Right forelimb (tissue), 1 donor: ENCODE results near the gene NUDT12.

Source experiments
- DNase-seq: peaks from one replicate; pipeline ENCODE4 v3.0.0-alpha.2; 2018

NUDT12 gene

GRCh38 chr5:103539376-103540330 is 22.9 kb downstream of the NUDT12 start:
- no peak for DNase-seq

- DNase-seq: no peak
Observed at GRCh38 chr5:103532086-103532734, 30.4 kb downstream of the NUDT12 start.

GRCh38 chr5:103526164-103526915 is 36.2 kb downstream of the NUDT12 start:
- DNase-seq: no peak

- DNase-seq: no peak
Observed at GRCh38 chr5:103525361-103525760, 37.2 kb downstream of the NUDT12 start.

GRCh38 chr5:103523319-103523718 is 39.3 kb downstream of the NUDT12 start:
- DNase-seq: no peak

GRCh38 chr5:103522586-103522985 is 40.0 kb downstream of the NUDT12 start:
- no peak for DNase-seq

GRCh38 chr5:103519550-103519949 is 43.0 kb downstream of the NUDT12 start:
- DNase-seq: no peak

GRCh38 chr5:103514371-103514770 is 48.2 kb downstream of the NUDT12 start:
- DNase-seq: no peak

- DNase-seq: no peak
Observed at GRCh38 chr5:103513701-103514100, 48.9 kb downstream of the NUDT12 start.

- no peak for DNase-seq
Observed at GRCh38 chr5:103512500-103512899, 50.1 kb downstream of the NUDT12 start.

GRCh38 chr5:103511554-103511885 is 51.1 kb downstream of the NUDT12 start:
- no peak for DNase-seq

- no peak for DNase-seq
Observed at GRCh38 chr5:103510851-103511553, 51.6 kb downstream of the NUDT12 start.

GRCh38 chr5:103505581-103506305 is 56.8 kb downstream of the NUDT12 start:
- no peak for DNase-seq

- no peak for DNase-seq
Observed at GRCh38 chr5:103503066-103503465, 59.5 kb downstream of the NUDT12 start.

- DNase-seq: no peak
Observed at GRCh38 chr5:103502662-103503061, 59.9 kb downstream of the NUDT12 start.
